HEK293 (cell line): ENCODE data around the gene FOXB1.
A peak's percentile ranks its signal among the peaks of the same experiment; 100 is the strongest.

Experiments used
- CTCF ChIA-PET: fragments of 350-600 bp; formaldehyde crosslinking; extraction: SDS; loops from one replicate; lab custom pipeline; 2021; ENCODE audit warnings: antibody characterized with exemption; lab: Yijun Ruan, JAX
- POLR2A ChIA-PET: fragments of 300-600 bp; formaldehyde crosslinking; extraction: SDS; loops from one replicate; lab custom pipeline; 2020; ENCODE audit warnings: antibody characterized with exemption, inconsistent platforms; lab: Yijun Ruan, JAX
- H3K27ac ChIP-seq: fragments of 200-500 bp; sonication (Bioruptor generic); 2 replicates; pipeline ENCODE4 v1.5.1; 2014; ENCODE audit warnings: low read depth, low read length, control low read depth, inconsistent platforms; ENCODE audit errors: extremely low read depth
- H3K36me3 ChIP-seq, 2 experiments: fragments of 200-500 bp in 1 of 2; sonication (Bioruptor generic) in 1 of 2; 1 replicate in 1 of 2; 2 replicates in 1 of 2; pipeline ENCODE4 v1.5.1; 2014 to 2017; ENCODE audit warnings: inconsistent platforms in 2 of 2, low read length in 2 of 2; ENCODE audit not compliant: control insufficient read depth in 2 of 2, insufficient read depth in 1 of 2
- H3K4me1 ChIP-seq: fragments of 200-500 bp; sonication (Bioruptor generic); 2 replicates; pipeline ENCODE4 v1.5.1; 2014; ENCODE audit warnings: mild to moderate bottlenecking, low read length, inconsistent platforms; ENCODE audit not compliant: control insufficient read depth, insufficient read depth
- H3K4me3 ChIP-seq: 2 replicates; pipeline ENCODE4 v1.5.1; 2011; ENCODE audit warnings: low read depth, mild to moderate bottlenecking, control low read depth, low read length, moderate library complexity
- H3K9me3 ChIP-seq: fragments of 200-500 bp; sonication (Bioruptor generic); 2 replicates; pipeline ENCODE4 v1.5.1; 2014; ENCODE audit warnings: low read depth, low read length, inconsistent platforms; ENCODE audit not compliant: control insufficient read depth, insufficient read depth
- REPIN1 ChIP-seq: fragments of 450-650 bp; formaldehyde crosslinking; IDR thresholded peaks from 2 replicates; pipeline ENCODE4 v1.5.1; 2017; ENCODE audit warnings: missing biosample characterization, missing genetic modification characterization, low read depth
- SETDB1 ChIP-seq: IDR thresholded peaks from one replicate; pipeline ENCODE4 v1.6.1; 2017; ENCODE audit warnings: mild to moderate bottlenecking, low read length, moderate library complexity, mixed read lengths; ENCODE audit not compliant: insufficient read length
- SP7 ChIP-seq: fragments of 450-650 bp; formaldehyde crosslinking; IDR thresholded peaks from 2 replicates; pipeline ENCODE4 v1.5.1; 2016; ENCODE audit warnings: missing biosample characterization, missing genetic modification characterization
- ZFP69B ChIP-seq: fragments of 450-650 bp; formaldehyde crosslinking; IDR thresholded peaks from 2 replicates; pipeline ENCODE4 v1.5.1; 2016; ENCODE audit warnings: missing biosample characterization, missing genetic modification characterization
- ZNF121 ChIP-seq: fragments of 450-650 bp; formaldehyde crosslinking; IDR thresholded peaks from 2 replicates; pipeline ENCODE4 v1.5.1; 2016; ENCODE audit warnings: missing biosample characterization, missing genetic modification characterization
- ZNF302 ChIP-seq: fragments of 450-650 bp; formaldehyde crosslinking; IDR thresholded peaks from 2 replicates; pipeline ENCODE4 v1.5.1; 2016; ENCODE audit warnings: missing biosample characterization, missing genetic modification characterization, low read depth
- ZNF311 ChIP-seq: fragments of 450-650 bp; formaldehyde crosslinking; IDR thresholded peaks from 2 replicates; pipeline ENCODE4 v1.5.1; 2017; ENCODE audit warnings: missing biosample characterization, missing genetic modification characterization, borderline replicate concordance
- ZNF560 ChIP-seq: fragments of 450-650 bp; formaldehyde crosslinking; IDR thresholded peaks from 2 replicates; pipeline ENCODE4 v1.5.1; 2017; ENCODE audit warnings: missing biosample characterization, missing genetic modification characterization, borderline replicate concordance
- ZNF596 ChIP-seq: fragments of 450-650 bp; IDR thresholded peaks from 2 replicates; pipeline ENCODE4 v1.5.0; 2018; ENCODE audit warnings: missing biosample characterization, mild to moderate bottlenecking, missing genetic modification characterization, moderate library complexity
- TF ChIP-seq, protein P1 (sequence below): fragments of 450-650 bp; formaldehyde crosslinking; IDR thresholded peaks from 2 replicates; pipeline ENCODE4 v1.5.1; 2016; ENCODE audit warnings: missing biosample characterization, missing genetic modification characterization, low read depth
- TF ChIP-seq, protein P2 (sequence below): fragments of 450-650 bp; formaldehyde crosslinking; IDR thresholded peaks from 2 replicates; pipeline ENCODE4 v1.5.1; 2016; ENCODE audit warnings: missing biosample characterization, missing genetic modification characterization
- TF ChIP-seq, protein P3 (sequence below): fragments of 450-650 bp; formaldehyde crosslinking; IDR thresholded peaks from 2 replicates; pipeline ENCODE4 v1.5.1; 2016; ENCODE audit warnings: missing biosample characterization, missing genetic modification characterization
- TF ChIP-seq, protein P4 (sequence below): fragments of 450-650 bp; formaldehyde crosslinking; IDR thresholded peaks from 2 replicates; pipeline ENCODE4 v1.5.1; 2017; ENCODE audit warnings: missing biosample characterization, missing genetic modification characterization
- TF ChIP-seq, protein P5 (sequence below): fragments of 450-650 bp; formaldehyde crosslinking; IDR thresholded peaks from 2 replicates; pipeline ENCODE4 v1.5.1; 2017; ENCODE audit warnings: missing biosample characterization, missing genetic modification characterization
- TF ChIP-seq, protein P6 (sequence below): fragments of 450-650 bp; formaldehyde crosslinking; IDR thresholded peaks from 2 replicates; pipeline ENCODE4 v1.5.1; 2016; ENCODE audit warnings: missing biosample characterization, missing genetic modification characterization
- TF ChIP-seq, protein P7 (sequence below): fragments of 450-650 bp; formaldehyde crosslinking; IDR thresholded peaks from 2 replicates; pipeline ENCODE4 v1.5.1; 2016; ENCODE audit warnings: missing biosample characterization, missing genetic modification characterization

The FOXB1 gene

DNA sequence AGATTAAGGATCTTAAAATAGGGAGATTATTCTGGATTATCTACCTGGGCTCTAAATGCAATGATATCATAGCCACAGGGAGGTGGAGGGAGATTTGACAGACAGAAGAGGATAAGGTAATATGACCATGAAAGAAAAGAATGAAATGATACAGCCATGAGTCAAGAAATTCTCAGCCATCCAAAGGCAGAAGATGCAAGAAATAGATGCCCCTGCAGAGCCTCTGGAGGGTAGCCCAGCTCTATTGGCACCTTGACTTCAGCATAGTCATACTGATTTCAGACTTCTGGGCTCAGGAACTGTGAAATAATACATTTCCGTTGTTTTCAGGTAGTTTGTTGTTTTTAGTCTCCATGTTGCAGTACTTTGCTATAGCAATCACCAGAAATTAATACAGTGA, 31.9 kb upstream of the FOXB1 start:
- no peaks in the 10 kb centered on the region for H3K9me3 ChIP-seq
- TF ChIP-seq ZNF311 (tag by site-specific recombination), result no peak
- TF ChIP-seq, all 188 proteins: peak for 0
- ChIA-PET CTCF (interaction anchor here (0.6 to 1.0 kb wide), 2 partner anchors 281 to 699 kb away, joined by 3 to 5 read pairs; no protein-coding TSS in a partner anchor), POLR2A (no interaction called here)
- Histone ChIP-seq H3K27ac (no peak overlapping the region), H3K36me3 (no peaks in the 10 kb centered on the region), H3K4me1 (no peaks in the 10 kb centered on the region), H3K4me3 (no peak overlapping the region)

DNA sequence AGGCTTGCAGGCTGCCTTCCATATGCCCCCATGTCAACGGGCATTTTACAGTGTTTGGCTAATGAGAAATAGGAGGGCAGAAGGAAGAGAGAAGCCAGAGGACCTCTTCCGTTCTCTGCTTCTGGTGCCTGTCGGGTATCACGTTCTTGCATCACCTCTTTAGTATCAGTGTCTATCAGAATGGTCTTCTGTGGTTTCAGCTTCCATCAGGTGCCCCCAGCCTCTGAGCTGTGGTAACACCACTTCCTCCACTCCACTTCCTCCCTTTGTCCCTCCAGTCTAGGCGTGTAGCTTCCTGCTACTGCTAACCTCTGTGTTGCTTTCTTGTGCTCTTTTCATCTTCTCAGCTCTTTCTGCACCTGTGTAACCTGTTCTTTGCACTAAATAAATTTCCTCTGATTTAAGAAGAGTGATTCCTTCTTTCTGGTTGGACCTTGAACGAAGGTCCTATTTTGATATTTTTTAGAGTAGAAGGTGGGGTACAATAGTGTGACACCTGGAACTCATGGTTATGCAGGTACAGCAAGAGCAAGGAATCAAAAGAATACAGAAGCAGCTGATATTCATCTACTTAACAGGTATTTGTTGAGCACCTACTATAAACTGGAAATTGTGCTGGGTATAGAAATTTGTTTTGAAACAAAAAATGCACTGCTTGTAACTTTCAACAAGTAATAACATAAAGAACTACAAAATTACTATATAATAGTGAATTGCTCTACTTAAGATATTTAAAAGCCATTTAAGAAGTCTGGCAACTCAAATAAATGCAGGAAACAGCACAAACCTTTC, 27.4 kb upstream of the FOXB1 start:
- no peak for TF ChIP-seq SETDB1
- TF ChIP-seq ZNF596 (tag by site-specific recombination), result no peak
- no peak for TF ChIP-seq ZFP69B (tag by site-specific recombination)
- TF ChIP-seq, protein P1, sequence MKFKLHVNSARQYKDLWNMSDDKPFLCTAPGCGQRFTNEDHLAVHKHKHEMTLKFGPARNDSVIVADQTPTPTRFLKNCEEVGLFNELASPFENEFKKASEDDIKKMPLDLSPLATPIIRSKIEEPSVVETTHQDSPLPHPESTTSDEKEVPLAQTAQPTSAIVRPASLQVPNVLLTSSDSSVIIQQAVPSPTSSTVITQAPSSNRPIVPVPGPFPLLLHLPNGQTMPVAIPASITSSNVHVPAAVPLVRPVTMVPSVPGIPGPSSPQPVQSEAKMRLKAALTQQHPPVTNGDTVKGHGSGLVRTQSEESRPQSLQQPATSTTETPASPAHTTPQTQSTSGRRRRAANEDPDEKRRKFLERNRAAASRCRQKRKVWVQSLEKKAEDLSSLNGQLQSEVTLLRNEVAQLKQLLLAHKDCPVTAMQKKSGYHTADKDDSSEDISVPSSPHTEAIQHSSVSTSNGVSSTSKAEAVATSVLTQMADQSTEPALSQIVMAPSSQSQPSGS (tag by site-specific recombination), result no peak
- TF ChIP-seq, protein P2, sequence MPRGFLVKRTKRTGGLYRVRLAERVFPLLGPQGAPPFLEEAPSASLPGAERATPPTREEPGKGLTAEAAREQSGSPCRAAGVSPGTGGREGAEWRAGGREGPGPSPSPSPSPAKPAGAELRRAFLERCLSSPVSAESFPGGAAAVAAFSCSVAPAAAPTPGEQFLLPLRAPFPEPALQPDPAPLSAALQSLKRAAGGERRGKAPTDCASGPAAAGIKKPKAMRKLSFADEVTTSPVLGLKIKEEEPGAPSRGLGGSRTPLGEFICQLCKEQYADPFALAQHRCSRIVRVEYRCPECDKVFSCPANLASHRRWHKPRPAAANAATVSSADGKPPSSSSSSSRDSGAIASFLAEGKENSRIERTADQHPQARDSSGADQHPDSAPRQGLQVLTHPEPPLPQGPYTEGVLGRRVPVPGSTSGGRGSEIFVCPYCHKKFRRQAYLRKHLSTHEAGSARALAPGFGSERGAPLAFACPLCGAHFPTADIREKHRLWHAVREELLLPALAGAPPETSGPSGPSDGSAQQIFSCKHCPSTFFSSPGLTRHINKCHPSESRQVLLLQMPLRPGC (tag by site-specific recombination), result no peak
- TF ChIP-seq ZNF121, result no peak
- TF ChIP-seq, all 188 proteins: peak for 0
- H3K36me3 ChIP-seq, result no peaks in the 10 kb centered on the region
- no peaks in the 10 kb centered on the region for H3K4me1 ChIP-seq
- ChIA-PET POLR2A (no interaction called here), CTCF (no interaction called here)
- no peak overlapping the region for H3K4me3 ChIP-seq
- H3K9me3 ChIP-seq, result no peaks in the 10 kb centered on the region
- no peak overlapping the region for H3K27ac ChIP-seq

DNA sequence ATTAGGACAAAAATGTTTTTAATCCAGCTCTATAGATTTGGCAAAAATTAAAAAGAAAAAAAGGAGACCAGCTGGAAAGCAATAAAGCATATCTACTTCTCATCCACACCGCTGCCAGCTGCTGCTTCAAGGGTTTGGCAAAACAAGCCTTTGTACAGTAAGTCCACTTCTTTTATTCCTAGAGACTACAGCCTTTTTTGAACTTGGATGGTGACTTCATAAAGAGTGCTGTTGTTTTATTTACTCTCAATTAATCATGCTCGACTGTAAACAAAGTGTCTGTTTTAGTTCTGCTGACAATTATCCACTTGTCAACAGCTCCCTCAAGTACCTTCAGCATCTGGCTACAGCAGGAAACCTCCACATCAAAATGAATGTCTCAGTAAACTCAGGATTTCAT, 12.3 kb upstream of the FOXB1 start:
- H3K27ac ChIP-seq, result no peak overlapping the region
- 0 out of 2 replicates have a peak, but pooled peaks cover 2% of the 10 kb centered on the region for H3K4me1 ChIP-seq
- H3K9me3 ChIP-seq, result no peaks in the 10 kb centered on the region
- H3K4me3 ChIP-seq, result no peak overlapping the region
- POLR2A ChIA-PET, result no interaction called here
- CTCF ChIA-PET, result interaction anchor here (0.6 kb wide), 1 partner anchor 188 kb away, joined by 7 read pairs; no protein-coding TSS in a partner anchor
- no peaks in the 10 kb centered on the region for H3K36me3 ChIP-seq
- no peak for TF ChIP-seq REPIN1 (tag by site-specific recombination)
- TF ChIP-seq, protein P3, sequence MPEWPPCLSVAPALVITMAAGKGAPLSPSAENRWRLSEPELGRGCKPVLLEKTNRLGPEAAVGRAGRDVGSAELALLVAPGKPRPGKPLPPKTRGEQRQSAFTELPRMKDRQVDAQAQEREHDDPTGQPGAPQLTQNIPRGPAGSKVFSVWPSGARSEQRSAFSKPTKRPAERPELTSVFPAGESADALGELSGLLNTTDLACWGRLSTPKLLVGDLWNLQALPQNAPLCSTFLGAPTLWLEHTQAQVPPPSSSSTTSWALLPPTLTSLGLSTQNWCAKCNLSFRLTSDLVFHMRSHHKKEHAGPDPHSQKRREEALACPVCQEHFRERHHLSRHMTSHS (tag by site-specific recombination), result peak; percentile 75; the same call in 1 of the 2 replicates
- TF ChIP-seq SP7, result no peak
- TF ChIP-seq, protein P4, sequence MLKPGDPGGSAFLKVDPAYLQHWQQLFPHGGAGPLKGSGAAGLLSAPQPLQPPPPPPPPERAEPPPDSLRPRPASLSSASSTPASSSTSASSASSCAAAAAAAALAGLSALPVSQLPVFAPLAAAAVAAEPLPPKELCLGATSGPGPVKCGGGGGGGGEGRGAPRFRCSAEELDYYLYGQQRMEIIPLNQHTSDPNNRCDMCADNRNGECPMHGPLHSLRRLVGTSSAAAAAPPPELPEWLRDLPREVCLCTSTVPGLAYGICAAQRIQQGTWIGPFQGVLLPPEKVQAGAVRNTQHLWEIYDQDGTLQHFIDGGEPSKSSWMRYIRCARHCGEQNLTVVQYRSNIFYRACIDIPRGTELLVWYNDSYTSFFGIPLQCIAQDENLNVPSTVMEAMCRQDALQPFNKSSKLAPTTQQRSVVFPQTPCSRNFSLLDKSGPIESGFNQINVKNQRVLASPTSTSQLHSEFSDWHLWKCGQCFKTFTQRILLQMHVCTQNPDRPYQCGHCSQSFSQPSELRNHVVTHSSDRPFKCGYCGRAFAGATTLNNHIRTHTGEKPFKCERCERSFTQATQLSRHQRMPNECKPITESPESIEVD (tag by site-specific recombination), result peak; percentile 80
- TF ChIP-seq ZNF560 (tag by site-specific recombination), result no peak
- TF ChIP-seq, protein P5, sequence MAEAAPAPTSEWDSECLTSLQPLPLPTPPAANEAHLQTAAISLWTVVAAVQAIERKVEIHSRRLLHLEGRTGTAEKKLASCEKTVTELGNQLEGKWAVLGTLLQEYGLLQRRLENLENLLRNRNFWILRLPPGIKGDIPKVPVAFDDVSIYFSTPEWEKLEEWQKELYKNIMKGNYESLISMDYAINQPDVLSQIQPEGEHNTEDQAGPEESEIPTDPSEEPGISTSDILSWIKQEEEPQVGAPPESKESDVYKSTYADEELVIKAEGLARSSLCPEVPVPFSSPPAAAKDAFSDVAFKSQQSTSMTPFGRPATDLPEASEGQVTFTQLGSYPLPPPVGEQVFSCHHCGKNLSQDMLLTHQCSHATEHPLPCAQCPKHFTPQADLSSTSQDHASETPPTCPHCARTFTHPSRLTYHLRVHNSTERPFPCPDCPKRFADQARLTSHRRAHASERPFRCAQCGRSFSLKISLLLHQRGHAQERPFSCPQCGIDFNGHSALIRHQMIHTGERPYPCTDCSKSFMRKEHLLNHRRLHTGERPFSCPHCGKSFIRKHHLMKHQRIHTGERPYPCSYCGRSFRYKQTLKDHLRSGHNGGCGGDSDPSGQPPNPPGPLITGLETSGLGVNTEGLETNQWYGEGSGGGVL (tag by site-specific recombination), result 0 out of 2 replicates have a peak, but pooled peaks have one; percentile 29
- TF ChIP-seq ZNF302, result no peak
- TF ChIP-seq, protein P6, sequence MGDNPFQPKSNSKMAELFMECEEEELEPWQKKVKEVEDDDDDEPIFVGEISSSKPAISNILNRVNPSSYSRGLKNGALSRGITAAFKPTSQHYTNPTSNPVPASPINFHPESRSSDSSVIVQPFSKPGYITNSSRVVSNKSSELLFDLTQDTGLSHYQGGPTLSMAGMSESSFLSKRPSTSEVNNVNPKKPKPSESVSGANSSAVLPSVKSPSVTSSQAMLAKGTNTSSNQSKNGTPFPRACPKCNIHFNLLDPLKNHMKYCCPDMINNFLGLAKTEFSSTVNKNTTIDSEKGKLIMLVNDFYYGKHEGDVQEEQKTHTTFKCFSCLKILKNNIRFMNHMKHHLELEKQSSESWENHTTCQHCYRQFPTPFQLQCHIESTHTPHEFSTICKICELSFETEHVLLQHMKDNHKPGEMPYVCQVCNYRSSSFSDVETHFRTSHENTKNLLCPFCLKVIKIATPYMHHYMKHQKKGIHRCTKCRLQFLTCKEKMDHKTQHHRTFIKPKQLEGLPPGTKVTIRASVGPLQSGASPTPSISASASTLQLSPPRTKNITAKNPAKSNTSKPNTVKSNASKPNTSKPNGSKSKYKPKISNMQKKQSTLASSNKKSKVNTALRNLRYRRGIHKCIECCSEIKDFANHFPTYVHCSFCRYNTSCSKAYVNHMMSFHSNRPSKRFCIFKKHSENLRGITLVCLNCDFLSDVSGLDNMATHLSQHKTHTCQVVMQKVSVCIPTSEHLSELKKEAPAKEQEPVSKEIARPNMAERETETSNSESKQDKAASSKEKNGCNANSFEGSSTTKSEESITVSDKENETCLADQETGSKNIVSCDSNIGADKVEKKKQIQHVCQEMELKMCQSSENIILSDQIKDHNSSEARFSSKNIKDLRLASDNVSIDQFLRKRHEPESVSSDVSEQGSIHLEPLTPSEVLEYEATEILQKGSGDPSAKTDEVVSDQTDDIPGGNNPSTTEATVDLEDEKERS (tag by site-specific recombination), result no peak
- TF ChIP-seq, protein P7, sequence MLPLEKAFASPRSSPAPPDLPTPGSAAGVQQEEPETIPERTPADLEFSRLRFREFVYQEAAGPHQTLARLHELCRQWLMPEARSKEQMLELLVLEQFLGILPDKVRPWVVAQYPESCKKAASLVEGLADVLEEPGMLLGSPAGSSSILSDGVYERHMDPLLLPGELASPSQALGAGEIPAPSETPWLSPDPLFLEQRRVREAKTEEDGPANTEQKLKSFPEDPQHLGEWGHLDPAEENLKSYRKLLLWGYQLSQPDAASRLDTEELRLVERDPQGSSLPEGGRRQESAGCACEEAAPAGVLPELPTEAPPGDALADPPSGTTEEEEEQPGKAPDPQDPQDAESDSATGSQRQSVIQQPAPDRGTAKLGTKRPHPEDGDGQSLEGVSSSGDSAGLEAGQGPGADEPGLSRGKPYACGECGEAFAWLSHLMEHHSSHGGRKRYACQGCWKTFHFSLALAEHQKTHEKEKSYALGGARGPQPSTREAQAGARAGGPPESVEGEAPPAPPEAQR, result no peak
